Endothelial cell (in vitro differentiated cells): ENCODE measurements around the gene TATDN2. TPM values are rescaled to one million over a fixed set of nuclear protein-coding genes. Genes with fewer than 3 reads are reported as not detected.

Experiments
- DNase-seq: peaks from one replicate; pipeline ENCODE4 v3.0.0; 2021; ENCODE audit warnings: low spot score
- H3K27ac Mint-ChIP-seq: one replicate; pipeline ENCODE4 v1.8.0; 2021; ENCODE audit warnings: mixed read lengths, inconsistent platforms; ENCODE audit not compliant: unreplicated experiment
- H3K27me3 Mint-ChIP-seq: one replicate; pipeline ENCODE4 v1.8.0; 2021; ENCODE audit warnings: mild to moderate bottlenecking, moderate library complexity, mixed read lengths, inconsistent platforms; ENCODE audit not compliant: unreplicated experiment
- H3K36me3 Mint-ChIP-seq: one replicate; pipeline ENCODE4 v1.8.0; 2021; ENCODE audit warnings: mild to moderate bottlenecking, low read depth, mixed read lengths, inconsistent platforms; ENCODE audit not compliant: unreplicated experiment
- H3K4me1 Mint-ChIP-seq: one replicate; pipeline ENCODE4 v1.8.0; 2021; ENCODE audit warnings: mild to moderate bottlenecking, mixed read lengths, inconsistent platforms; ENCODE audit not compliant: unreplicated experiment
- H3K4me3 Mint-ChIP-seq: one replicate; pipeline ENCODE4 v1.8.0; 2021; ENCODE audit warnings: mild to moderate bottlenecking, mixed read lengths, inconsistent platforms; ENCODE audit not compliant: unreplicated experiment
- H3K9me3 Mint-ChIP-seq: one replicate; pipeline ENCODE4 v1.8.0; 2021; ENCODE audit warnings: mixed read lengths, inconsistent platforms; ENCODE audit not compliant: unreplicated experiment
- CTCF ChIP-seq: fragments of 200-600 bp; sonication (generic); IDR thresholded peaks from one replicate; pipeline ENCODE4 v1.5.0; 2021; ENCODE audit warnings: antibody characterized with exemption; ENCODE audit not compliant: unreplicated experiment
- total RNA-seq: library from RNA; stranded (reverse); fragmentation: NEBNext Ultra II Directional; extraction: Animal tissue kit (Norgen Biotek cat#: 25700); gene quantifications from one replicate; pipeline ENCODE4 v1.2.1, GENCODE V29; 2021; ENCODE audit not compliant: unreplicated experiment

TATDN2 gene
- total RNA-seq, 1 donor from 2014 or later, result 41.2 TPM

GRCh38 chr3:10223676-10224639, 24.3 kb upstream of the TATDN2 start:
- DNase-seq, result no peak
- H3K36me3 Mint-ChIP-seq, result peaks cover 5% of the 10 kb centered on the region
- no peaks in the 10 kb centered on the region for H3K9me3 Mint-ChIP-seq
- peaks cover 2% of the 10 kb centered on the region for H3K27me3 Mint-ChIP-seq
- peaks cover 41% of the 10 kb centered on the region for H3K4me1 Mint-ChIP-seq
- H3K4me3 Mint-ChIP-seq, result no peak overlapping the region
- H3K27ac Mint-ChIP-seq, result no peak overlapping the region
- no peak for TF ChIP-seq CTCF

- peak; percentile 52 for TF ChIP-seq CTCF
- H3K27ac Mint-ChIP-seq, result peak overlapping the region; percentile 33
- peak; percentile 54 for DNase-seq
- H3K4me1 Mint-ChIP-seq, result peaks cover 40% of the 10 kb centered on the region
- H3K4me3 Mint-ChIP-seq, result no peak overlapping the region
- no peaks in the 10 kb centered on the region for H3K36me3 Mint-ChIP-seq
- no peaks in the 10 kb centered on the region for H3K9me3 Mint-ChIP-seq
- peaks cover 2% of the 10 kb centered on the region for H3K27me3 Mint-ChIP-seq
These were observed 23.2 kb upstream of the TATDN2 start for GRCh38 chr3:10224794-10225665.

- TF ChIP-seq CTCF, result no peak
- no peak for DNase-seq
- H3K27me3 Mint-ChIP-seq, result peaks cover 2% of the 10 kb centered on the region
- no peaks in the 10 kb centered on the region for H3K9me3 Mint-ChIP-seq
- H3K4me3 Mint-ChIP-seq, result no peak overlapping the region
- peaks cover 31% of the 10 kb centered on the region for H3K4me1 Mint-ChIP-seq
- H3K27ac Mint-ChIP-seq, result no peak overlapping the region
- no peaks in the 10 kb centered on the region for H3K36me3 Mint-ChIP-seq
These were observed 22.0 kb upstream of the TATDN2 start for GRCh38 chr3:10226293-10226692.

GRCh38 chr3:10228248-10228950, 19.9 kb upstream of the TATDN2 start:
- peaks cover 2% of the 10 kb centered on the region for H3K27me3 Mint-ChIP-seq
- H3K9me3 Mint-ChIP-seq, result no peaks in the 10 kb centered on the region
- no peak for TF ChIP-seq CTCF
- H3K4me3 Mint-ChIP-seq, result no peak overlapping the region
- no peaks in the 10 kb centered on the region for H3K36me3 Mint-ChIP-seq
- H3K4me1 Mint-ChIP-seq, result peaks cover 31% of the 10 kb centered on the region
- DNase-seq, result no peak
- peak overlapping the region; percentile 89 for H3K27ac Mint-ChIP-seq
